ENCODE results near the gene GPC5.
"Not testable (repeated sequence)": the region's sequence is repeated elsewhere in the genome, so short reads cannot be mapped to it uniquely, and the experiment has no call there.

Gene GPC5

GRCh38 chr13:91660076-91660415, 261.6 kb downstream of the GPC5 start:
- DNase-seq = no peak

GRCh38 chr13:91661692-91662490, 263.5 kb downstream of the GPC5 start:
- DNase-seq = no peak

GRCh38 chr13:91664039-91664438, 265.6 kb downstream of the GPC5 start:
- DNase-seq = no peak

GRCh38 chr13:91667486-91667885, 269.1 kb downstream of the GPC5 start:
- no peak for DNase-seq

GRCh38 chr13:91668866-91669495, 270.6 kb downstream of the GPC5 start:
- DNase-seq = no peak

- DNase-seq = not testable (repeated sequence)
These were observed 275.9 kb downstream of the GPC5 start for GRCh38 chr13:91674347-91674746.

- no peak for DNase-seq
These were observed 286.3 kb downstream of the GPC5 start for GRCh38 chr13:91684746-91685145.

- DNase-seq = no peak
These were observed 292.5 kb downstream of the GPC5 start for GRCh38 chr13:91690944-91691343.

- DNase-seq = no peak
These were observed 295.0 kb downstream of the GPC5 start for GRCh38 chr13:91693466-91693865.

GRCh38 chr13:91698308-91698707, 299.9 kb downstream of the GPC5 start:
- no peak for DNase-seq

GRCh38 chr13:91698767-91699166, 300.3 kb downstream of the GPC5 start:
- DNase-seq = no peak

GRCh38 chr13:91699863-91700262, 301.4 kb downstream of the GPC5 start:
- DNase-seq = no peak

- no peak for DNase-seq
These were observed 303.6 kb downstream of the GPC5 start for GRCh38 chr13:91701975-91702374.

GRCh38 chr13:91702411-91702810, 304.0 kb downstream of the GPC5 start:
- DNase-seq = no peak

GRCh38 chr13:91704398-91704797, 306.0 kb downstream of the GPC5 start:
- no peak for DNase-seq

GRCh38 chr13:91708558-91708957, 310.1 kb downstream of the GPC5 start:
- no peak for DNase-seq

GRCh38 chr13:91709180-91709579, 310.8 kb downstream of the GPC5 start:
- DNase-seq = no peak

- DNase-seq = no peak
These were observed 312.3 kb downstream of the GPC5 start for GRCh38 chr13:91710733-91711132.

GRCh38 chr13:91714855-91715254, 316.4 kb downstream of the GPC5 start:
- DNase-seq = no peak

GRCh38 chr13:91716436-91717065, 318.1 kb downstream of the GPC5 start:
- no peak for DNase-seq

GRCh38 chr13:91719033-91719432, 320.6 kb downstream of the GPC5 start:
- no peak for DNase-seq

- DNase-seq = no peak
These were observed 323.0 kb downstream of the GPC5 start for GRCh38 chr13:91721413-91721812.

GRCh38 chr13:91722267-91722884, 324.0 kb downstream of the GPC5 start:
- DNase-seq = no peak

GRCh38 chr13:91724591-91724990, 326.2 kb downstream of the GPC5 start:
- no peak for DNase-seq

All from stimulated activated CD8-positive, alpha-beta memory T cell treated with anti-CD3 and anti-CD28 coated beads, Interleukin-4, amount 100 ng/mL, for 48 hours (primary cell).